ENCODE data around the gene PLXND1.

Gene PLXND1

GRCh38 chr3:129632056-129632455 is 25.6 kb upstream of the PLXND1 start:
- DNase-seq, result no peak
- H3K4me1 ChIP-seq (ENCODE audit: insufficient read depth, low read length), result no peaks in the 10 kb centered on the region
- H3K27ac ChIP-seq (ENCODE audit: low read length), result no peak overlapping the region
- no peaks in the 10 kb centered on the region for H3K36me3 ChIP-seq (ENCODE audit: insufficient read depth, low read length)
- H3K27me3 ChIP-seq (ENCODE audit: insufficient read depth, low read length, poor library complexity), result no peaks in the 10 kb centered on the region
- H3K79me2 ChIP-seq (ENCODE audit: insufficient read depth, low read length), result no peaks in the 10 kb centered on the region
- no peaks in the 10 kb centered on the region for H3K9me3 ChIP-seq (ENCODE audit: insufficient read depth, low read length, severe bottlenecking)
- H3K9ac ChIP-seq (ENCODE audit: low read depth, low read length), result no peak overlapping the region
- H3K4me2 ChIP-seq (ENCODE audit: insufficient read depth, low read length), result no peak overlapping the region
- ATAC-seq (ENCODE audit: insufficient read depth, low read depth), result no peak
- TF ChIP-seq CTCF (IDR thresholded peaks at IDR 0.05; ENCODE audit: borderline replicate concordance, extremely low read depth, low read length, poor library complexity, severe bottlenecking) (no peak), EZH2 (IDR thresholded peaks at IDR 0.05; ENCODE audit: borderline replicate concordance, low read depth, low read length, severe bottlenecking) (no peak)
- no peak overlapping the region for H3K4me3 ChIP-seq (ENCODE audit: low read depth in 1 of 2, low read length in 2 of 2)
- no peak overlapping the region for H2AFZ ChIP-seq (ENCODE audit: low read depth, low read length)
- H4K20me1 ChIP-seq (ENCODE audit: insufficient read depth, low read length), result no peaks in the 10 kb centered on the region; the same call in 1 of the 2 replicates

GRCh38 chr3:129629011-129629410 is 22.5 kb upstream of the PLXND1 start:
- Histone ChIP-seq H3K4me2 (ENCODE audit: insufficient read depth, low read length) (no peak overlapping the region), H3K9me3 (ENCODE audit: insufficient read depth, low read length, severe bottlenecking) (no peaks in the 10 kb centered on the region), H3K9ac (ENCODE audit: low read depth, low read length) (no peak overlapping the region), H3K79me2 (ENCODE audit: insufficient read depth, low read length) (no peaks in the 10 kb centered on the region), H3K27me3 (ENCODE audit: insufficient read depth, low read length, poor library complexity) (no peaks in the 10 kb centered on the region), H3K36me3 (ENCODE audit: insufficient read depth, low read length) (no peaks in the 10 kb centered on the region), H3K4me3 (ENCODE audit: low read depth in 1 of 2, low read length in 2 of 2) (no peak overlapping the region), H3K27ac (ENCODE audit: low read length) (no peak overlapping the region), H2AFZ (ENCODE audit: low read depth, low read length) (no peak overlapping the region), H3K4me1 (ENCODE audit: insufficient read depth, low read length) (peaks cover 4% of the 10 kb centered on the region), H4K20me1 (ENCODE audit: insufficient read depth, low read length) (no peaks in the 10 kb centered on the region; the same call in 1 of the 2 replicates)
- no peak for DNase-seq
- TF ChIP-seq CTCF (IDR thresholded peaks at IDR 0.05; ENCODE audit: borderline replicate concordance, extremely low read depth, low read length, poor library complexity, severe bottlenecking) (no peak), EZH2 (IDR thresholded peaks at IDR 0.05; ENCODE audit: borderline replicate concordance, low read depth, low read length, severe bottlenecking) (no peak)
- ATAC-seq (ENCODE audit: insufficient read depth, low read depth), result no peak

GRCh38 chr3:129628169-129628522 is 21.7 kb upstream of the PLXND1 start:
- no peak overlapping the region for H3K4me2 ChIP-seq (ENCODE audit: insufficient read depth, low read length)
- DNase-seq, result no peak
- no peak overlapping the region for H3K4me3 ChIP-seq (ENCODE audit: low read depth in 1 of 2, low read length in 2 of 2)
- H3K79me2 ChIP-seq (ENCODE audit: insufficient read depth, low read length), result no peaks in the 10 kb centered on the region
- no peaks in the 10 kb centered on the region; the same call in 1 of the 2 replicates for H4K20me1 ChIP-seq (ENCODE audit: insufficient read depth, low read length)
- H3K36me3 ChIP-seq (ENCODE audit: insufficient read depth, low read length), result no peaks in the 10 kb centered on the region
- H3K9me3 ChIP-seq (ENCODE audit: insufficient read depth, low read length, severe bottlenecking), result no peaks in the 10 kb centered on the region
- no peak overlapping the region for H3K27ac ChIP-seq (ENCODE audit: low read length)
- H3K9ac ChIP-seq (ENCODE audit: low read depth, low read length), result no peak overlapping the region
- H3K4me1 ChIP-seq (ENCODE audit: insufficient read depth, low read length), result peaks cover 4% of the 10 kb centered on the region
- ATAC-seq (ENCODE audit: insufficient read depth, low read depth), result no peak
- H3K27me3 ChIP-seq (ENCODE audit: insufficient read depth, low read length, poor library complexity), result no peaks in the 10 kb centered on the region
- TF ChIP-seq CTCF (IDR thresholded peaks at IDR 0.05; ENCODE audit: borderline replicate concordance, extremely low read depth, low read length, poor library complexity, severe bottlenecking), result no peak
- TF ChIP-seq EZH2 (IDR thresholded peaks at IDR 0.05; ENCODE audit: borderline replicate concordance, low read depth, low read length, severe bottlenecking), result no peak
- no peak overlapping the region for H2AFZ ChIP-seq (ENCODE audit: low read depth, low read length)
